HG02973 (cell line): ENCODE data around the gene KCTD14.
A peak's percentile ranks its signal among the peaks of the same experiment; 100 is the strongest.
"Not testable (repeated sequence)": the region's sequence is repeated elsewhere in the genome, so short reads cannot be mapped to it uniquely, and the experiment has no call there.

ENCODE experiments used
- ATAC-seq: cut with Tn5 transposase; IDR thresholded peaks from one replicate; pipeline ENCODE4 v1.9.1; 2021; ENCODE audit warnings: moderate library complexity; ENCODE audit not compliant: unreplicated experiment

KCTD14 gene

GRCh38 chr11:78027759-78028158, 4.7 kb upstream of the KCTD14 start:
- no peak for ATAC-seq

- no peak for ATAC-seq
Measured at GRCh38 chr11:78025378-78025777, 2.3 kb upstream of the KCTD14 start.

- no peak for ATAC-seq
Measured at GRCh38 chr11:78023426-78023825, 350 bp upstream of the KCTD14 start.

GRCh38 chr11:78021611-78022010, 1.5 kb downstream of the KCTD14 start:
- no peak for ATAC-seq

- no peak for ATAC-seq
Measured at GRCh38 chr11:78020246-78020645, 2.8 kb downstream of the KCTD14 start.

GRCh38 chr11:78019808-78020207, 3.3 kb downstream of the KCTD14 start:
- ATAC-seq = no peak

GRCh38 chr11:78015878-78016277, 7.2 kb downstream of the KCTD14 start:
- ATAC-seq = no peak

GRCh38 chr11:78014937-78015520, 8.0 kb downstream of the KCTD14 start:
- not testable (repeated sequence) for ATAC-seq

GRCh38 chr11:78011301-78011700, 11.8 kb downstream of the KCTD14 start:
- ATAC-seq = no peak

GRCh38 chr11:78010755-78011154, 12.3 kb downstream of the KCTD14 start:
- no peak for ATAC-seq

- no peak for ATAC-seq
Measured at GRCh38 chr11:78010304-78010703, 12.8 kb downstream of the KCTD14 start.

- ATAC-seq = no peak
Measured at GRCh38 chr11:78009062-78009461, 14.0 kb downstream of the KCTD14 start.

GRCh38 chr11:78000193-78000592, 22.9 kb downstream of the KCTD14 start:
- peak; percentile 64 for ATAC-seq

GRCh38 chr11:77999446-78000030, 23.5 kb downstream of the KCTD14 start:
- ATAC-seq = no peak

- ATAC-seq = peak; percentile 97
Measured at GRCh38 chr11:77994434-77995362, 28.4 kb downstream of the KCTD14 start, which contains the start of gene INTS4. Gene INTS4, minus strand, starts transcription at chr11:77994668. Its CDS starts 25 bp downstream, at chr11:77994643.

GRCh38 chr11:77993902-77994301, 29.2 kb downstream of the KCTD14 start:
- no peak for ATAC-seq

GRCh38 chr11:77990981-77991380, 32.1 kb downstream of the KCTD14 start:
- no peak for ATAC-seq

- ATAC-seq = not testable (repeated sequence)
Measured at GRCh38 chr11:77986456-77986855, 36.6 kb downstream of the KCTD14 start.

- no peak for ATAC-seq
Measured at GRCh38 chr11:77981346-77981947, 41.6 kb downstream of the KCTD14 start.

- peak; percentile 63 for ATAC-seq
Measured at GRCh38 chr11:77968337-77968736, 54.7 kb downstream of the KCTD14 start.

GRCh38 chr11:77967753-77968152, 55.3 kb downstream of the KCTD14 start:
- ATAC-seq = no peak
